Middle frontal gyrus (tissue), 1 donor: ENCODE results near the gene ZC3H10.
A peak's percentile ranks its signal among the peaks of the same experiment; 100 is the strongest.
"Not testable (repeated sequence)": the region's sequence is repeated elsewhere in the genome, so short reads cannot be mapped to it uniquely, and the experiment has no call there.

Source experiments
- DNase-seq: peaks from one replicate; pipeline ENCODE4 v3.0.0-alpha.2; 2015; ENCODE audit warnings: low spot score; ENCODE audit errors: extremely low spot score

The ZC3H10 gene

DNA sequence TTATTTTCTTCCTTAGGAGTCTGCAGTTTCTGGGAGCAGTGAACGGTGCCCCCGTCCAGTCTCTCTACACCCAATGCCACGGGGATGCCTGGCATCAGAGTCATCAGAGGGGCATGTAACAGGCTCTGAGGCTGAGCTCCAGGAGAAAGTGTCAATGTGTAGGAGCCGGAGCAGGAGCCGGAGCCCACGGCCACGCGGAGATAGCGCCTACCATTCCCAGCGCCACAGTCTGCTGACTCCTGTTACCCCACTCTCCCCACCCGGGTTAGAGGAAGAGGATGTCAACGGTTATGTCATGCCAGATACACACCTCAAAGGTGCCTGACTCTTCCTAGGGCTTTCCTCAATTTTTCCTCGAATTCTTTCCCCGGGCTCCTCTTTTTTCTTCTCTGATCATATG is 17.0 kb upstream of the ZC3H10 start:
- no peak for DNase-seq

GRCh38 chr12:56102683-56103065 is 15.4 kb upstream of the ZC3H10 start:
- DNase-seq, result no peak

DNA sequence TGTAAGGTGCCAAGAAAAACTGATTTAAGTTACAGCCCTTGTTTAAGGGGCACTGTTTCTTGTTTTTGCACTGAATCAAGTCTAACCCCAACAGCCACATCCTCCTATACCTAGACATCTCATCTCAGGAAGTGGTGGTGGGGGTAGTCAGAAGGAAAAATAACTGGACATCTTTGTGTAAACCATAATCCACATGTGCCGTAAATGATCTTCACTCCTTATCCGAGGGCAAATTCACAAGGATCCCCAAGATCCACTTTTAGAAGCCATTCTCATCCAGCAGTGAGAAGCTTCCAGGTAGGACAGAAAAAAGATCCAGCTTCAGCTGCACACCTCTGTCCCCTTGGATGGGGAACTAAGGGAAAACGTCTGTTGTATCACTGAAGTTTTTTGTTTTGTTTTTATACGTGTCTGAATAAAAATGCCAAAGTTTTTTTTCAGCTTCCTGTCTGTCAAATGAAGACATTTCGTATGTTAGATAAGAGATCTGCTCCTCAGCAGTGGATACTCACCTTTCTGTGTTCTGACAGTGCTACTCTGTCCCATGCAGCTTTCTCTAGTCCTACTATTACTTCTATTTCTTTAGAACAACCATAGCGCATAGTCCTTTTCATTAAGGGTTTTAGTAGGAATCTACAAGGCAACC is 14.9 kb upstream of the ZC3H10 start:
- DNase-seq, result no peak

GRCh38 chr12:56103823-56104108 is 14.3 kb upstream of the ZC3H10 start:
- no peak for DNase-seq

DNA sequence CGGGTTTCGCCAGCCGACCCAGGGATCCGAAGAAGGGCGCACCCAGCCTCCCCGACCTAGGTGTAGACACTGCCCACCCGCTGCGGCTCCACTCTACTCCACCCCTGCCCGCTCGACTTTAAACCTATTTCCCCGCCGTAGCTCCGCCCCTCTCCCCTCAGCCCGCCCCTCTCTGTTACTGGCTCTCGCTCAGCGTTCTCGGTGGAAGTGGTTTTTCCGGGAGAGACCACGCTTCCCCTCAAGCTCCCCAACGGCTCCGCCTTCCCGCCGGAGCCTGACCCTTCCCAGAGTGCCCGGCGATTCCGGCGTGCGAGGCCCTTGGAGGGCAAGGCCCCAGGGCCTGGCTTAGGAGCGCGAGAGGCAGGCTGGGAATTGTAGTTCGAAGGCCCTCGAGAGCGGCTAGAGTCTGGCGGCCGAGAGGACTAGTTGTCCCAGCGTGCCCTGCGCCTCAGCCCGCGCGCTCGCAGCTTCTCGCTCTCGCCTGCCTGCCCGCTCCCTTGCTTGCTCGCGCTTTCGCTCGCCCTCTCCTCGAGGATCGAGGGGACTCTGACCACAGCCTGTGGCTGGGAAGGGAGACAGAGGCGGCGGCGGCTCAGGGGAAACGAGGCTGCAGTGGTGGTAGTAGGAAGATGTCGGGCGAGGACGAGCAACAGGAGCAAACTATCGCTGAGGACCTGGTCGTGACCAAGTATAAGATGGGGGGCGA is 13.8 kb upstream of the ZC3H10 start, which contains the start of gene PA2G4:
PA2G4 (plus strand) TSS at position 451 of the 706 bp plus-strand sequence; CDS start at position 630, 179 bp downstream.
- peak; percentile 98 for DNase-seq

GRCh38 chr12:56104815-56105608 is 13.1 kb upstream of the ZC3H10 start:
- no peak for DNase-seq

DNA sequence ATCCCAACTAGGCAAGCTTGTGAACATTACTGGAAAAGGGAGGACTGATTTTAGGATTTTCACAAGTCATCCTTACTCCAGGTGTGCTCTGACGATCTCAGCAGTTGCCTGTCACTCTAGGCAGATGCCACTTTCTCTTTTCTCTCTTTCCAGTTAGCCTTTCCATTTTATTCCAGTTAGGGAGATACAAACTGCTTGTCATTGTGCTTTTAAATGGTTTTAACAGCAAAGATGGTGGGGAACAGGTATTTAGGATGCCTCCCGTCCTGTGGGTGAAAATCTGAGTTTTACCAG is 12.5 kb upstream of the ZC3H10 start:
- DNase-seq, result no peak

DNA sequence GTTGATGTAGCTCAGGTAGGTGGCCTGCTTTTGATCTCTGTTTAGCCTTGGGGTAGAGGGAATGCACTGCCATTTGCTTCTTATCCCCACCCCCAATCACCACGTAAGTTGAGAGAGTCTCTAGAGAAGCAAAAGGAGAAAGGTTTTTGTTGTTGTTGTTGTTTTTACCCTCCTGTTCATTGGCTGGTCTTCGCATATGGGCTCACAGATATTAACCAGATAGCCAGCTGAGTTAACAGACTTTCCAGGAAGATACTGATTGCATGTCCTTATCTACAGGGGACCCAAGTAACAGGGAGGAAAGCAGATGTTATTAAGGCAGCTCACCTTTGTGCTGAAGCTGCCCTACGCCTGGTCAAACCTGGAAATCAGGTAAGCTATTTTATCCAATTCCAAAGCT is 10.8 kb upstream of the ZC3H10 start:
- no peak for DNase-seq

DNA sequence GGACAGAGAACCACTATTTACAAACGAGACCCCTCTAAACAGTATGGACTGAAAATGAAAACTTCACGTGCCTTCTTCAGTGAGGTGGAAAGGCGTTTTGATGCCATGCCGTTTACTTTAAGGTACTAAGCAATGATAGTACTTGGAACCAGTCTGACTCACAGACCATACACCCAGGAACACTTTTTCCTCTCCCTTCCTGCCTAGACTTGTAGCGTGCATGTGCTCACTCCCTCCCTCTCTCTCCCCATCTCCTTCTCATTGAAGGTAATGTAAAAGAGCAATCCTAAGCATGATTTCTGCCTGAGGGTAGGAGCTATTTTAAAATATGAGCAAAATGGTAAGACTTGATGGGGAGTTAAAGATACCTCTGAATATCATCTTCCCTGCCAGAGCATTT is 7.5 kb upstream of the ZC3H10 start:
- DNase-seq, result no peak

DNA sequence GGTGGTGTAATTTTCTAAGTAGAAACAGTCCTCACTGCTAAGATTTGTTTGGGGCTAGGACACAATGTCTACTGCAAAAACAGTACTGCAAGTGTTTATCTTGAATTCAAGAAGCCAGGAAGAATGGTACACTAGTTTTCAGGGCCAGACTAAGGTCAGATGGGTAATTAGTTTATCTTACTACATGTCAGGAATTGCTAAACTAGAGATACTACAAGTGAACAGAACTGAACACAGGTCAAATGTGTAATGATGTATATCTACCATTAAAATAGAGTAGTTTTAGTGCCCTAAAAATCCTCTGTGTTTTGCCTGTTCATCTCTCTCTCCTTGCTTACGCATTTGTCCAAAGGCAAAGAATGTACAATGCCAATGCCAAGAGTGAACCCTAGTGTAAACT is 4.0 kb upstream of the ZC3H10 start:
- DNase-seq, result no peak

GRCh38 chr12:56115329-56115728 is 2.7 kb upstream of the ZC3H10 start:
- no peak for DNase-seq

DNA sequence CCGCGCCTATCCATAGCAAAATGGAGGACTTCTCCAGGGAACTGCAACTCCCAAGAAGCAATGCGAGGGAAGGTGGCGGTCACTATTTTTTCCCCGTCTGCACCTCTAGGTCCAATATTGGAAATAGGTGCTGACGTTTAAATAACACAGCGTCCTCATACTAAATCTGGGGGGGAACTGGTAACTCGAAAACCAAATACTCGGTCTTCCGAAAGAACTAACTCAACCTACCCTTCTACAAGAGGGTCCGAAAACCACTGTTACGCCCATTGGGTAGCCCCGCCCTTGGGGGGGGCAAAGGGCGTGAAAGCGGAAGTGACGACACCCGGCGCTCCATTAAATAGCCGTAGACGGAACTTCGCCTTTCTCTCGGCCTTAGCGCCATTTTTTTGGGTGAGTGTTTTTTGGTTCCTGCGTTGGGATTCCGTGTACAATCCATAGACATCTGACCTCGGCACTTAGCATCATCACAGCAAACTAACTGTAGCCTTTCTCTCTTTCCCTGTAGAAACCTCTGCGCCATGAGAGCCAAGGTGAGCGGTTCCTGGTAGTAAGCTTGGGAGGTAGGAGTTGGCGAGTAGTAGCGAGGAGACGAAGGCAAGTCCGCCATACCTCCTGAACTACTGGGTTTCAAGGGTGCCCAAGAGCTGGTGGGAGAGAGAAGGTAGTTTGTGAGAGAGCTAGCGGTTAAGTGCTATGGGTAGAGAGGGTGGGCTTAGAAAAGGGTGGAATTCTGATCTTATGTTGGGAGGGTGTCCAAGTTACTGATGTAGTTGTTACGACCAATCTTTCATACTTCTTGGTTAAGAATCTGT is 1.6 kb upstream of the ZC3H10 start, which contains the start of gene RPL41:
RPL41 (plus strand) TSS at position 367 of the 815 bp plus-strand sequence.
- DNase-seq, result peak; percentile 94

- not testable (repeated sequence) for DNase-seq
Measured at GRCh38 chr12:56117082-56117706, 872 bp upstream of the ZC3H10 start.

GRCh38 chr12:56118688-56119357 is 757 bp downstream of the ZC3H10 start:
- DNase-seq, result no peak

GRCh38 chr12:56119361-56119796 is 1.3 kb downstream of the ZC3H10 start:
- DNase-seq, result peak; percentile 43

DNA sequence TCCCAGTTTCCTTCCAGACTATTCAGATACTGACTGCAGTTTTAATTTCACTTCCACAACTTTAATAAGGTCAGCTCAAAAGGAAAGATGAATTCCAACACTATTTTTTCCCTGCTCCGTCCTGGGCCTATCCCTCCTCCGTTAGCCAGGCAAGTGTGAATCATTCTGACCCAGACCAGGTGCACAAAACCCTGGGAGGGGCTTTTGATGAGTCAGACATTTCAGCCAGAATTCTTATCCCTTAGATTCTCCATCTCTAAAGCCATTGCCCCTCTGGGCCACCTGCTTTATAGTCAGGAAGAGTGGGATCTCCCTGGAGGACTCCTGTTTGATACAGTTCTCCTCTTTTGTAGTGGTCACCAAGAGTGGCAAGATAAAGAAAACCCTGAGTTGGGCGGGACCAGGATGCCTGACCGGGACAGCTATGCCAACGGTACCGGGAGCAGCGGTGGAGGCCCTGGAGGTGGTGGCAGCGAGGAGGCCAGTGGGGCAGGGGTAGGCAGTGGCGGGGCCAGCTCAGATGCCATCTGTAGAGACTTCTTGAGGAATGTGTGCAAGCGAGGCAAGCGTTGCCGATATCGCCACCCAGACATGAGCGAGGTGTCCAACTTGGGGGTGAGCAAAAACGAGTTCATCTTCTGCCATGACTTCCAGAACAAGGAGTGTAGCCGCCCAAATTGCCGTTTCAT is 2.2 kb downstream of the ZC3H10 start:
- no peak for DNase-seq

DNA sequence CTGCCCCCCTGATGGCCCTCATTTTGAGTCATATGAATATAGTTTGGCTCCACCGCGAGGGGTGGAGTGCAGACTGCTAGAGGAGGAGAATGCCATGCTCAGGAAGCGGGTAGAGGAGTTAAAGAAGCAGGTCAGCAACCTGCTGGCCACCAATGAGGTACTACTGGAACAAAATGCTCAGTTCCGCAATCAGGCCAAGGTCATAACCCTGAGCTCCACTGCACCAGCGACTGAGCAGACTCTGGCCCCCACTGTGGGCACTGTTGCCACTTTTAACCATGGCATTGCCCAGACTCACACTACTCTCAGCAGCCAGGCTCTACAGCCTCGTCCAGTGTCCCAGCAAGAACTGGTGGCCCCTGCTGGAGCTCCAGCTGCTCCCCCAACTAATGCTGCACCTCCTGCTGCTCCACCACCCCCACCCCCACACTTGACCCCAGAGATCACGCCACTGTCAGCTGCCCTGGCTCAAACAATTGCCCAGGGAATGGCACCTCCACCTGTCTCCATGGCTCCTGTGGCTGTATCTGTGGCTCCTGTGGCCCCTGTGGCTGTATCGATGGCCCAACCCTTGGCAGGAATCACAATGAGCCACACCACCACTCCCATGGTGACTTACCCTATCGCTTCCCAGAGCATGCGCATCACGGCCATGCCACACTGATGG is 3.3 kb downstream of the ZC3H10 start:
- no peak for DNase-seq

GRCh38 chr12:56122637-56123036 is 4.6 kb downstream of the ZC3H10 start:
- DNase-seq, result no peak

- no peak for DNase-seq
Measured at GRCh38 chr12:56124133-56124532, 6.1 kb downstream of the ZC3H10 start.
